ENCODE results near the gene UGT1A6. TPM values are rescaled to one million over a fixed set of nuclear protein-coding genes. Genes with fewer than 3 reads are reported as not detected.
"Not testable (repeated sequence)": the region's sequence is repeated elsewhere in the genome, so short reads cannot be mapped to it uniquely, and the experiment has no call there.

The UGT1A6 gene
- polyA plus RNA-seq, 2 donors = 4.8 to 22.4 TPM

- Histone ChIP-seq H3K4me3 (ENCODE audit: low read depth in 1 of 2, low read length in 2 of 2) (peak overlapping the region in 1 of 2 donors; percentile 55), H3K36me3 (ENCODE audit: control insufficient read depth in 2 of 2, insufficient read depth in 2 of 2, low read length in 1 of 2) (no peaks in the 10 kb centered on the region), H3K9me3 (ENCODE audit: control insufficient read depth in 2 of 2, insufficient read depth in 1 of 2, low read depth in 1 of 2, low read length in 1 of 2) (no peaks in the 10 kb centered on the region), H3K27me3 (ENCODE audit: control insufficient read depth in 1 of 2, insufficient read depth in 2 of 2, low read length in 2 of 2) (no peaks in the 10 kb centered on the region), H3K27ac (ENCODE audit: low read depth in 2 of 2, low read length in 1 of 2) (peak overlapping the region; percentile 26 to 85), H3K4me1 (ENCODE audit: control insufficient read depth in 2 of 2, insufficient read depth in 2 of 2, low read length in 1 of 2) (peaks cover 0 to 10% of the 10 kb centered on the region in 2 donors)
- WGBS, 2 donors = 44 to 48% methylated on average over 6 of the region's 6 CpGs
Observed at GRCh38 chr2:233693963-233694362, 1.3 kb downstream of the UGT1A6 start.

- H3K27ac ChIP-seq (ENCODE audit: low read depth in 2 of 2, low read length in 1 of 2) = peak overlapping the region in 1 of 2 donors; percentile 68
- H3K27me3 ChIP-seq (ENCODE audit: control insufficient read depth in 1 of 2, insufficient read depth in 2 of 2, low read length in 2 of 2) = no peaks in the 10 kb centered on the region
- no peaks in the 10 kb centered on the region for H3K36me3 ChIP-seq (ENCODE audit: control insufficient read depth in 2 of 2, insufficient read depth in 2 of 2, low read length in 1 of 2)
- peaks cover 0 to 4% of the 10 kb centered on the region in 2 donors for H3K4me1 ChIP-seq (ENCODE audit: control insufficient read depth in 2 of 2, insufficient read depth in 2 of 2, low read length in 1 of 2)
- WGBS, 2 donors = 78 to 82% methylated on average over 4 of the region's 4 CpGs
- H3K4me3 ChIP-seq (ENCODE audit: low read depth in 1 of 2, low read length in 2 of 2) = no peak overlapping the region
- peaks cover 0 to under 1% of the 10 kb centered on the region in 2 donors for H3K9me3 ChIP-seq (ENCODE audit: control insufficient read depth in 2 of 2, insufficient read depth in 1 of 2, low read depth in 1 of 2, low read length in 1 of 2)
Observed at GRCh38 chr2:233698740-233699139, 6.0 kb downstream of the UGT1A6 start.

GRCh38 chr2:233699424-233700027 is 6.8 kb downstream of the UGT1A6 start:
- no peaks in the 10 kb centered on the region for H3K27me3 ChIP-seq (ENCODE audit: control insufficient read depth in 1 of 2, insufficient read depth in 2 of 2, low read length in 2 of 2)
- WGBS, 2 donors = 90% methylated on average over 8 of the region's 8 CpGs
- no peak overlapping the region for H3K4me3 ChIP-seq (ENCODE audit: low read depth in 1 of 2, low read length in 2 of 2)
- no peaks in the 10 kb centered on the region for H3K36me3 ChIP-seq (ENCODE audit: control insufficient read depth in 2 of 2, insufficient read depth in 2 of 2, low read length in 1 of 2)
- peak overlapping the region; percentile 52 to 82 for H3K27ac ChIP-seq (ENCODE audit: low read depth in 2 of 2, low read length in 1 of 2)
- H3K9me3 ChIP-seq (ENCODE audit: control insufficient read depth in 2 of 2, insufficient read depth in 1 of 2, low read depth in 1 of 2, low read length in 1 of 2) = peaks cover 0 to 2% of the 10 kb centered on the region in 2 donors
- peaks cover 0 to 4% of the 10 kb centered on the region in 2 donors for H3K4me1 ChIP-seq (ENCODE audit: control insufficient read depth in 2 of 2, insufficient read depth in 2 of 2, low read length in 1 of 2)

GRCh38 chr2:233700028-233700635 is 7.4 kb downstream of the UGT1A6 start:
- WGBS, 2 donors = 19 to 31% methylated on average over 1 of the region's 1 CpG
- Histone ChIP-seq H3K36me3 (ENCODE audit: control insufficient read depth in 2 of 2, insufficient read depth in 2 of 2, low read length in 1 of 2) (no peaks in the 10 kb centered on the region), H3K4me1 (ENCODE audit: control insufficient read depth in 2 of 2, insufficient read depth in 2 of 2, low read length in 1 of 2) (peaks cover 0 to 4% of the 10 kb centered on the region in 2 donors), H3K27ac (ENCODE audit: low read depth in 2 of 2, low read length in 1 of 2) (peak overlapping the region; percentile 52 to 82), H3K27me3 (ENCODE audit: control insufficient read depth in 1 of 2, insufficient read depth in 2 of 2, low read length in 2 of 2) (no peaks in the 10 kb centered on the region), H3K4me3 (ENCODE audit: low read depth in 1 of 2, low read length in 2 of 2) (no peak overlapping the region), H3K9me3 (ENCODE audit: control insufficient read depth in 2 of 2, insufficient read depth in 1 of 2, low read depth in 1 of 2, low read length in 1 of 2) (peaks cover 0 to 2% of the 10 kb centered on the region in 2 donors)

GRCh38 chr2:233700842-233701241 is 8.2 kb downstream of the UGT1A6 start:
- 93% methylated on average over 5 of the region's 5 CpGs for WGBS, 2 donors
- not testable (repeated sequence) for H3K36me3 ChIP-seq (ENCODE audit: control insufficient read depth in 2 of 2, insufficient read depth in 2 of 2, low read length in 1 of 2); H3K4me1 ChIP-seq (ENCODE audit: control insufficient read depth in 2 of 2, insufficient read depth in 2 of 2, low read length in 1 of 2); H3K4me3 ChIP-seq (ENCODE audit: low read depth in 1 of 2, low read length in 2 of 2); H3K27ac ChIP-seq (ENCODE audit: low read depth in 2 of 2, low read length in 1 of 2); H3K27me3 ChIP-seq (ENCODE audit: control insufficient read depth in 1 of 2, insufficient read depth in 2 of 2, low read length in 2 of 2); H3K9me3 ChIP-seq (ENCODE audit: control insufficient read depth in 2 of 2, insufficient read depth in 1 of 2, low read depth in 1 of 2, low read length in 1 of 2)

- Histone ChIP-seq H3K4me3 (ENCODE audit: low read depth in 1 of 2, low read length in 2 of 2) (no peak overlapping the region), H3K27me3 (ENCODE audit: control insufficient read depth in 1 of 2, insufficient read depth in 2 of 2, low read length in 2 of 2) (no peaks in the 10 kb centered on the region), H3K36me3 (ENCODE audit: control insufficient read depth in 2 of 2, insufficient read depth in 2 of 2, low read length in 1 of 2) (no peaks in the 10 kb centered on the region), H3K4me1 (ENCODE audit: control insufficient read depth in 2 of 2, insufficient read depth in 2 of 2, low read length in 1 of 2) (peaks cover 0 to 13% of the 10 kb centered on the region in 2 donors), H3K27ac (ENCODE audit: low read depth in 2 of 2, low read length in 1 of 2) (no peak overlapping the region), H3K9me3 (ENCODE audit: control insufficient read depth in 2 of 2, insufficient read depth in 1 of 2, low read depth in 1 of 2, low read length in 1 of 2) (peaks cover 0 to 2% of the 10 kb centered on the region in 2 donors)
- WGBS, 2 donors = 61 to 67% methylated on average over 3 of the region's 3 CpGs
Observed at GRCh38 chr2:233702238-233702637, 9.5 kb downstream of the UGT1A6 start.

GRCh38 chr2:233705911-233706506 is 13.3 kb downstream of the UGT1A6 start:
- H3K4me1 ChIP-seq (ENCODE audit: control insufficient read depth in 2 of 2, insufficient read depth in 2 of 2, low read length in 1 of 2) = peaks cover 0 to 10% of the 10 kb centered on the region in 2 donors
- H3K27ac ChIP-seq (ENCODE audit: low read depth in 2 of 2, low read length in 1 of 2) = peak overlapping the region; percentile 86 to 90

GRCh38 chr2:233706720-233707119 is 14.0 kb downstream of the UGT1A6 start:
- Histone ChIP-seq H3K4me3 (ENCODE audit: low read depth in 1 of 2, low read length in 2 of 2) (no peak overlapping the region), H3K36me3 (ENCODE audit: control insufficient read depth in 2 of 2, insufficient read depth in 2 of 2, low read length in 1 of 2) (no peaks in the 10 kb centered on the region), H3K27me3 (ENCODE audit: control insufficient read depth in 1 of 2, insufficient read depth in 2 of 2, low read length in 2 of 2) (no peaks in the 10 kb centered on the region), H3K27ac (ENCODE audit: low read depth in 2 of 2, low read length in 1 of 2) (peak overlapping the region; percentile 86 to 90), H3K4me1 (ENCODE audit: control insufficient read depth in 2 of 2, insufficient read depth in 2 of 2, low read length in 1 of 2) (peaks cover 0 to 12% of the 10 kb centered on the region in 2 donors), H3K9me3 (ENCODE audit: control insufficient read depth in 2 of 2, insufficient read depth in 1 of 2, low read depth in 1 of 2, low read length in 1 of 2) (peaks cover 0 to 2% of the 10 kb centered on the region in 2 donors)
- WGBS, 2 donors = 25 to 52% methylated on average over 1 of the region's 1 CpG

More at GRCh38 chr2:233705911-233706506, 13.3 kb downstream of the UGT1A6 start:
- H3K4me3 ChIP-seq (ENCODE audit: low read depth in 1 of 2, low read length in 2 of 2) = no peak overlapping the region
- no peaks in the 10 kb centered on the region for H3K36me3 ChIP-seq (ENCODE audit: control insufficient read depth in 2 of 2, insufficient read depth in 2 of 2, low read length in 1 of 2)
- no peaks in the 10 kb centered on the region for H3K27me3 ChIP-seq (ENCODE audit: control insufficient read depth in 1 of 2, insufficient read depth in 2 of 2, low read length in 2 of 2)
- WGBS, 2 donors = 39 to 44% methylated on average over 4 of the region's 4 CpGs
- H3K9me3 ChIP-seq (ENCODE audit: control insufficient read depth in 2 of 2, insufficient read depth in 1 of 2, low read depth in 1 of 2, low read length in 1 of 2) = peaks cover 0 to 2% of the 10 kb centered on the region in 2 donors

GRCh38 chr2:233707940-233708644 is 15.4 kb downstream of the UGT1A6 start:
- H3K27me3 ChIP-seq (ENCODE audit: control insufficient read depth in 1 of 2, insufficient read depth in 2 of 2, low read length in 2 of 2) = no peaks in the 10 kb centered on the region
- H3K9me3 ChIP-seq (ENCODE audit: control insufficient read depth in 2 of 2, insufficient read depth in 1 of 2, low read depth in 1 of 2, low read length in 1 of 2) = peaks cover 0 to 2% of the 10 kb centered on the region in 2 donors
- WGBS, 2 donors = 50 to 51% methylated on average over 10 of the region's 10 CpGs
- no peaks in the 10 kb centered on the region for H3K36me3 ChIP-seq (ENCODE audit: control insufficient read depth in 2 of 2, insufficient read depth in 2 of 2, low read length in 1 of 2)
- H3K27ac ChIP-seq (ENCODE audit: low read depth in 2 of 2, low read length in 1 of 2) = peak overlapping the region; percentile 81 to 82
- no peak overlapping the region for H3K4me3 ChIP-seq (ENCODE audit: low read depth in 1 of 2, low read length in 2 of 2)
- peaks cover 0 to 12% of the 10 kb centered on the region in 2 donors for H3K4me1 ChIP-seq (ENCODE audit: control insufficient read depth in 2 of 2, insufficient read depth in 2 of 2, low read length in 1 of 2)
